Aorta (tissue), 5 donors: ENCODE data around the gene TP53RK. TPM values are rescaled to one million over a fixed set of nuclear protein-coding genes. Genes with fewer than 3 reads are reported as not detected.
A peak's percentile ranks its signal among the peaks of the same experiment; 100 is the strongest.
"Not testable (repeated sequence)": the region's sequence is repeated elsewhere in the genome, so short reads cannot be mapped to it uniquely, and the experiment has no call there.

Source experiments
- ATAC-seq: fragments of 200-7000 bp; cut with Tn5 transposase; one replicate; pipeline ENCODE4 v1.9.1; 2022; ENCODE audit warnings: moderate library complexity; ENCODE audit not compliant: low FRiP score
- DNase-seq, 2 donors: peaks; one replicate each; pipeline ENCODE4 v3.0.0-alpha.2; 2020
- H3K27ac ChIP-seq, 2 donors: one replicate each; pipeline ENCODE4 v1.5.1; 2013; ENCODE audit warnings: low read length in 2 of 2, mild to moderate bottlenecking in 2 of 2, moderate library complexity in 2 of 2, control low read depth in 1 of 2, inconsistent platforms in 1 of 2, low read depth in 1 of 2
- H3K27me3 ChIP-seq, 2 donors: one replicate each; pipeline ENCODE4 v1.6.1; 2013; ENCODE audit warnings: control low read depth in 1 of 2, low read length in 1 of 2, mild to moderate bottlenecking in 1 of 2, moderate library complexity in 1 of 2; ENCODE audit not compliant: insufficient read depth in 2 of 2, control insufficient read depth in 1 of 2
- H3K36me3 ChIP-seq, 2 donors: one replicate each; pipeline ENCODE4 v1.6.1; 2013; ENCODE audit warnings: control low read depth in 1 of 2, low read length in 1 of 2, mild to moderate bottlenecking in 1 of 2; ENCODE audit not compliant: insufficient read depth in 2 of 2, control insufficient read depth in 1 of 2
- H3K4me1 ChIP-seq, 2 donors: one replicate each; pipeline ENCODE4 v1.6.1; 2013; ENCODE audit warnings: low read length in 2 of 2, control low read depth in 1 of 2, mild to moderate bottlenecking in 1 of 2, moderate library complexity in 1 of 2; ENCODE audit not compliant: insufficient read depth in 2 of 2, control insufficient read depth in 1 of 2
- H3K4me3 ChIP-seq, 2 donors: one replicate each; pipeline ENCODE4 v1.5.1; 2013; ENCODE audit warnings: low read length in 2 of 2, control low read depth in 1 of 2, mild to moderate bottlenecking in 1 of 2
- H3K9me3 ChIP-seq: one replicate; pipeline ENCODE4 v1.6.1; 2013; ENCODE audit warnings: mild to moderate bottlenecking, low read length; ENCODE audit not compliant: control insufficient read depth
- WGBS, 2 donors: extraction: QIAGEN DNeasy Blood & Tissue Kit; methylation state at CpG; one replicate each; pipeline ENCODE4 v1.1.7; 2013; 5-methylcytosine and 5-hydroxymethylcytosine counted together
- intact Hi-C, 2 donors: fragments of 100-400 bp; cut with DNase I; formaldehyde crosslinking; loops; one replicate each; pipeline versions ENCODE4 v1.14.2 to v1.15.0; 2022
- polyA plus RNA-seq, 2 donors: library from polyadenylated mRNA; stranded (reverse); fragments of 200-250 nt; gene quantifications; one replicate each; pipeline ENCODE4 v1.2.3, GENCODE V29; 2013
- total RNA-seq, 2 donors: library from RNA; stranded (reverse); fragmentation: NEBNext Ultra II Directional; extraction: Animal tissue kit (Norgen Biotek cat#: 25700); gene quantifications; one replicate each; pipeline ENCODE4 v1.2.1, GENCODE V29; 2021
- donor health status: healthy with polysubstance abuse.
- donor health status: Bipolar disorder and iron deficiency.
- donor health status: DM: no; HTN: no; CAD: no.
- donor health status: DM: no; HTN: no; CAD: no.
- donor health status: DM: yes; HTN: yes; CAD: no.

The TP53RK gene
- total and polyA plus RNA-seq, 4 donors, result 9.3 to 10.4 (median 9.4) TPM

DNA sequence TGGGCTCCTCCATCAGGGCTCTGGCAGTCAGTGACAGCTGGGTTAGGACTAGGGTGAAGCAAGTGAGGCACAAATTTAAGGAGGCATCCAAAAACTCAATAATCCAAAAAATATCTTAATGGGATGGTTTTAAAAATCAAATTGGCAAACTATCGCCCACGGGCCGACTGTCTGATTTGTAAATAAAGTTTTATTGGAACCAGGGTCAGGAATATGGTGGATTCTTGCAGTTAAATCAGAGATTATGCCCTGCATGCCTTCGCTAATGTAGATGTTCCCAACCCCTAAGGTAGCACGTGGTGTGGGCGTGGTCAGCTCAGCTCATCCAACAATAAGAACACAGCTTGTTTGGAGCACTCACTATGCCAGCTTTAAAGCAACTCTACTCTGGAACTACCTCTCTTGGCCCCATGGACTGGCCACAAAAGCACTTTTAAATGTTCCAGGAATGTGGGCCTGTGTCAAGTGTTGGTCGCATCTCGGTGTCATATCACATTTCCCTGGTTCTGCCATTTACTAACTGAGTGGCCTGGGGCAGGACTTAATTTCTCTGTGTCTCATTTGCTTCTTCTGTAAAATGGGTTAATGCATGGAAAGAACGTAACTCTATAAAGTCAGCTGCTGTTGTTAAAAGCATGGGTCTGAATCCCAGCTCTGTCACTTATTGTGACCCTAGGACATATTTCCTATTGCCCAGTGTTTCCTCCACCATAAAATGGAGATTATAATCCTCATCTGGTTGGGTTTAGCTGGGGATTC, 7.0 kb downstream of the TP53RK start:
- H3K4me3 ChIP-seq, result no peak overlapping the region
- 89 to 90% methylated on average over 9 of the region's 9 CpGs for WGBS, 2 donors
- no peaks in the 10 kb centered on the region for H3K9me3 ChIP-seq
- no peaks in the 10 kb centered on the region for H3K4me1 ChIP-seq
- H3K27me3 ChIP-seq, result no peaks in the 10 kb centered on the region
- intact Hi-C loops, result loop anchor here (5.0 to 10.0 kb wide), 4 partner anchors 120 to 550 kb away; no protein-coding TSS in a partner anchor
- no peaks in the 10 kb centered on the region for H3K36me3 ChIP-seq
- no peak for DNase-seq
- no peak overlapping the region for H3K27ac ChIP-seq
- ATAC-seq, result no peak

DNA sequence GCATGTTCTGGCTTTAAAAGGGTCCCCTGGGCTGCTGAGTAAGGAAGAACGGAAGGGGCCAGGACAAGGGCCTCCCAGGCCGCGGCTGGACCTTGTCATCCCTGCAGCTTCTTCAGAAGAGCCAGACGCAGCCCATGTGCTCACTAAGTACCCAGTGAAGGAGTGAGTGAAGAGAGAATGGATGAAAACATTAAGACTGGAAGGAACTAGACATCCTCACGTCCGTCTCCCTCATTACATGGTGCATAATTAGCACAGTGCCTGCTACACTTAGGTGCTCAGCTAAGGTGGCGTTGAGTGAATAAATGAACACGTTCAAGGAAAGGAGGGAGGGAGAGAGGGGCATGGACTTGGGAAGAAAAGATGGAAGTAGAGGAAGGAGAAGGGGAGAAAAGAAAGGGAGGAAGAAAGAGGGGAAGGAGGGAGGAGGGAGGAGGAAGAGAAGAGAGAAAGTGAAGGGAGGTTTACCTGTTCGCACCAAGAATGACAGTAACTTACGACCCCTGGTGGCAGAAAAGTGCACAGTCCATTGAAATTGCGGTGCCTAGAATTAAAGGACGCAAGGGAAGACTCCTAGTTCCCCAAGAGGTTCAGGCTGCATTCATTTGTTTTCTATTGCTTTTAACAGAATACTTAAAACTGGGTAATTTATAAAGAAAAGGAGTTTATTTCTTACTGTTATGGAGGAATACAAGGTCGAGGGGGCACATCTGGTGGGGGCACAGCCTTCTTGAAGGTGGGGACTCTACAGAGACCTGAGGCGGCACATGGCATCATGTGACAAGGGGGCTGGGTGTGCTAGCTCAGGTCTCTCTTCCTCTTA, 8.0 kb downstream of the TP53RK start:
- H3K36me3 ChIP-seq, result no peaks in the 10 kb centered on the region
- no peak overlapping the region for H3K27ac ChIP-seq
- DNase-seq (peak in 1 of 2 donors; percentile 52), ATAC-seq (no peak)
- 58 to 59% methylated on average over 14 of the region's 14 CpGs for WGBS, 2 donors
- H3K4me1 ChIP-seq, result no peaks in the 10 kb centered on the region
- no peaks in the 10 kb centered on the region for H3K27me3 ChIP-seq
- no peaks in the 10 kb centered on the region for H3K9me3 ChIP-seq
- intact Hi-C loops, result loop anchor here (5.0 to 10.0 kb wide), 4 partner anchors 119 to 549 kb away; no protein-coding TSS in a partner anchor
- no peak overlapping the region for H3K4me3 ChIP-seq

DNA sequence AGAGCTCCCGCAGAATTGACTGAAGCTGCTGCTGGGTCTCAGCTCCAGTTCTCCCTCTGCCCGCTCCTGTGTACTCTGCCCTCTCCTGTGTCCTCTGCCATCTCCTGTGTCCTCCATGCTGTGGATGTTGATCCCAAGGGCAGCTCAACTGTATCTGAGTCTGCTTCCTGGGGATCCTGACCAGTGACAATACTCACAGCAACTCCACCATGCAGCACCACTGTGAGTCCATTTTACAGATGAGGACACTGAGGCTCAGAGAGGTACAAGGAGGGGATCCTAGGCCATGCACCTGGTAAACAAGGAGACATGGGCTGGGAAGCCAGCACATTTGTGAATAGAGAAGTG, 8.6 kb downstream of the TP53RK start:
- intact Hi-C loops, result loop anchor here (5.0 to 10.0 kb wide), 4 partner anchors 118 to 548 kb away; no protein-coding TSS in a partner anchor
- 93 to 100% methylated on average over 2 of the region's 2 CpGs for WGBS, 2 donors
- Histone ChIP-seq H3K27ac (no peak overlapping the region), H3K4me3 (no peak overlapping the region), H3K9me3 (no peaks in the 10 kb centered on the region), H3K27me3 (no peaks in the 10 kb centered on the region), H3K4me1 (no peaks in the 10 kb centered on the region), H3K36me3 (no peaks in the 10 kb centered on the region)
- DNase-seq, result no peak
- ATAC-seq, result no peak

DNA sequence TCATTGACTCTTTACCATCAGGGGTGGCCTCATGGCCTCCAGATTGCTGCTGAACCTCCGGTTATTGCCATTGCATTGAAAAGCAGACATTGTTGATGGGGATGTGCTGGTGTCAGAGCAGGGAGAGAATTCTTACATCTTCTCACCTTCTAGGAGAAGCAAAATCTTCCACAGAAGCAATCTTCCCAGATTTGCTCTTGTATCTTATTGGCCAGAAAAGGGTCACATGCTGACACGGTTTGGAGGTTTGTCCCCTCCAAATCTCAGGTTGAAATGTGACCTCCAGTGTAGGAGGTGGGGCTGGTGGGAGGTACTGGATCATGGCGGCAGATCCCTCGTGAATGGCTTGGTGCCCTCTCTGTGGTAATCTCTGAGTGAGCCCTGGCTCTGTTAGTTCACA, 10.7 kb downstream of the TP53RK start:
- intact Hi-C loops, result no loop called here
- ATAC-seq (no peak), DNase-seq (no peak)
- Histone ChIP-seq H3K9me3 (no peaks in the 10 kb centered on the region), H3K27ac (no peak overlapping the region), H3K4me3 (no peak overlapping the region), H3K27me3 (no peaks in the 10 kb centered on the region), H3K4me1 (no peaks in the 10 kb centered on the region), H3K36me3 (no peaks in the 10 kb centered on the region)
- WGBS, 2 donors, result 87 to 89% methylated on average over 4 of the region's 4 CpGs

DNA sequence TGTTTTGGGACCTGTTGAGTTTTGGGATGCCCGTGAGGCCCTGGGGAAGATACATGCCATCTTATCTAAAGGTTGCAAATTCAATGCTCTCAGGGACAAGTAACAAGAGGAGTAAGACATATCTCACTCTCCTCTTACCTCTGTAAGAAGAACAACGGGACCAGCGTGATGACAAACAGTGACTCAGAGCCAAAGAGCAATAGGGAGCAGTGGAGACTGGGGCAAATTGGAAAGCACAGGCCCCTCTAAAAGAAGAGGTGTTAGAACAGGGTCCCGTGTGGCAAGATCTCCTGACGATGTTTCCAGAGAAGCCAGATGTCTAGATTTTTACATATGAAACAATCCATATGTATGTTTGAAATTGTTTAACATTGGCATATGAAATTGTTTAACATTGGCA, 11.6 kb downstream of the TP53RK start:
- no peak for ATAC-seq
- 95 to 96% methylated on average over 5 of the region's 5 CpGs for WGBS, 2 donors

DNA sequence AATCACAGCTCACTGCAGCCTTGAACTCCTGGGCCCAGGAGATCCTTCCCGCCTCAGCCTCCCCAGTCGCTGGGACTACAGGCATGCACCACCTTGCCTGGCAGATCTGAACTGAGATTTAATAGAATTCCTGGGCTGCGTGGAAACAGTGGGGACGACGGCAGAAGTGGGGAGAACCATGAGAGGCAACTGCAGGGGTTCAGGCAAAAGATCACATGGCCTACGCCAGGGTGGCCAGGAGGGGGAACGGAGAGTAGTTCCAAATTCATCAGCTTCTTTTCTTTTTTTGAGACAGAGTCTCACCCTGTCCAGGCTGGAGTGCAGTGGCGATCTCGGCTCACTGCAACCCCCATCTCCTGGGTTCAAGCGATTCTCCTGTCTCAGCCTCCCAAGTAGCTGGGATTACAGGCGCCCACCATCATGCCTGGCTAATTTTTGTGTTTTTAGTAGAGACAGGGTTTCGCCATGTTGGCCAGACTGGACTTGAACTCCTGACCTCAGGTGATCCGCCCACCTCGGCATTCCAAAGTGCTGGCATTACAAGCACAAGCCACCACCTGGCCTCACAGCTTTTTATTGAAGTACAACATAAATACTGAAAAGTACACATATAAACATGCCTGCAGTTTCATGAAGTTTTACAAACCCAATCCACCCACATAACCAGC, 12.5 kb downstream of the TP53RK start:
- H3K27me3 ChIP-seq, H3K4me3 ChIP-seq, intact Hi-C loops, H3K9me3 ChIP-seq, H3K27ac ChIP-seq, H3K36me3 ChIP-seq, ATAC-seq, DNase-seq, H3K4me1 ChIP-seq: not testable (repeated sequence)
- 96% methylated on average over 13 of the region's 14 CpGs for WGBS, 2 donors

More for the DNA sequence above, 11.6 kb downstream of the TP53RK start:
- no peak for DNase-seq
- Histone ChIP-seq H3K36me3 (no peaks in the 10 kb centered on the region), H3K27ac (no peak overlapping the region), H3K9me3 (no peaks in the 10 kb centered on the region), H3K4me1 (no peaks in the 10 kb centered on the region), H3K27me3 (no peaks in the 10 kb centered on the region), H3K4me3 (no peak overlapping the region)
- intact Hi-C loops, result no loop called here

DNA sequence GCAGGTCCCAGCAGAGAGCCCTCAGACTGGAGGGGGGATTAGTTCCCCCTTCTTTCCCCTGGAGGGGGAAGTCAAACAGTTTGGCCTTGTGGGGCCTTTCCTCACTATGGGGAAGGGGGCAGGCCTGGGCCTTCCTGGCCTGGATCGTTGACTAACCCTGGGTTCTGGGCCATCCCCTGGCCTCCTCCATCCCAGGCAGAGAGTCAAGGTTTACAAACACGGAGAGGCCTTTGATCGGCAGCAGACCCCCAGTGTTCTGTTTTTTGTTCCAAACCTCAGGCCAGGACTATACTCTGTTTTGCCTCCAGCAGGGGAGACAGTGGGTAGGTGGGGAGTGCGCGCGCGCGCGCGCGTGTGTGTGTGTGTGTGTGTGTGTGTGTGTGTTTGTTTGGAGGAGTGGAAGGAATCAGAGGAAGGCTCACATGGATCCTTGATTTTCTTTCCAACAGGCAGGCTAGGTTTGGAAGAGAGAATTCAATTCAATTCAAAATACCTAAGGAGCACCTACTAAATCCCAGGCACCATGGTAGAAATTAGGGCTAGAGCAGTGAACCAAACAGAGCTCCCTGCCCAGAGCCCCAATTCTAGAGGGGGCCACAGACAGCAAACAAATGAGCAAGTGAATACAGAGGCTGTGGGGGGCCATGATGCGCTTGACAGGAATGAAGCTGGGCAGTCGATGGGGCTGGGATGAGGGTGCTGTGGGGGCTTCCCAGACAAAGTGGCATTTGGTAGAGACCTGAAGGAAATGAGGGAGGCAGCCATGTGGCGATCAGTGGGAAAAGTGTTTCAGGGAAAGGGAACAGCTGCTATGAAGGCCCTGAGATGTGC, 14.8 kb downstream of the TP53RK start:
- ATAC-seq, result no peak
- Histone ChIP-seq H3K4me1 (no peaks in the 10 kb centered on the region), H3K4me3 (no peak overlapping the region), H3K36me3 (no peaks in the 10 kb centered on the region), H3K27ac (no peak overlapping the region), H3K9me3 (peaks cover 3% of the 10 kb centered on the region), H3K27me3 (no peaks in the 10 kb centered on the region)
- intact Hi-C loops, result no loop called here
- DNase-seq, result no peak
- 38 to 50% methylated on average over 14 of the region's 14 CpGs for WGBS, 2 donors
